NCI-H1417 (cell line): ENCODE measurements around the gene NXPH1.

ENCODE experiments used
- DNase-seq, 3 experiments: peaks; one replicate each; lab custom pipeline; 2025; lab: John Stamatoyannopoulos, UW

The NXPH1 gene

GRCh38 chr7:8507566-8507965, 74.2 kb downstream of the NXPH1 start:
- DNase-seq = peak in 2 of 3 experiments; percentile 37 to 75

DNA sequence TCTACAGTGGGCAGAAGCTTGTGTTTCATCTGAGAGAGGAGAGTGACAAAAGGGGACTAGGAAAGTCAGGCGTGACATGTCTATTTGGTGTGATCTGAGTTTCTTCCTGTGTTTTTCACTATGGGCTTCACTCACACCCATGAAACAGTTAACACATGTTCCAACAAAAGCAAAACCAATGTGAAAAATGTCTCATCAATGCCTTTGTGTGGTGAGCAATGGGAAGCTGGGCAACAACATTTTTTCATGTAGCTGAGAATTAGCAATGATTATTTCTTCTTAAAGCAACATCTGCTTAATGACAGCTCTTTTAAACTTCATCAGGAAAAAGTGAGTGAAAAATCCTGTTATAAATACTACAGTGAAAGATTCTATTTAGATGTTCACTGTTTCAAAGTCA, 76.2 kb downstream of the NXPH1 start:
- DNase-seq = no peak

GRCh38 chr7:8511855-8512254, 78.4 kb downstream of the NXPH1 start:
- DNase-seq = peak in 1 of 3 experiments; percentile 11

DNA sequence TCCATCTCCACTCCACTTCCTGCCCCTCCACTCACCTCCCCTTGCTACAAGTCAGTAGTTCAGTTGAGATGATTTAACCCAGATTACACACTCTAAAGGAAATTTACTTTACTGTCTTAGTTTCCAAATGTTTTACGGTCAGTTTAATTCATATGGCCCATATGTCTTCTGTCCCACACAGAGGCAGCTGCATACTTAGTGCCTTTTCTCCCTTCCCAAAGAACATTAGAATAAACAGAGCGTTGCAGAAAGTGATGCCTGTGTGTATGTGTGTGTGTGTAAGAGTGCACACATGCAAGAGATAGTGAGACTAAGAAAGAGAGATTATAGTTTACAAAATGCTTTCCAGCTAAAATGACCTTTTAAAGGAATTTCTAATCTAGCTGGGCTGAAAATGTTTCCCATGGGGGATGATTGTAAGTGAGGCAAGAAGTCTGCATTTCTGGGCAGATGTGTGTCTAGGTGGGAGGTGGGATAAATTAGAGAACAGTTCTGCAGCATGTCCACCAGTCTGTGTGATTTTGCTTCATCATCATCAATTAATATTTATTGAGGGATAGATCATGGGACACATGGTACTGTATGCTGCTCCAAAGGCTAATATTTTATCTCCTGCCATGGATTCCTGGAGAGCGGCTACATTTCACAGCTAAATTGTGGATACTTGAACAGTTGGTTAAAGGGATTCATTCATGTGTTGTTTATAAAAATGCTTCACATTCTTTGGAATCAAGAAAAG, 81.5 kb downstream of the NXPH1 start:
- DNase-seq = no peak

DNA sequence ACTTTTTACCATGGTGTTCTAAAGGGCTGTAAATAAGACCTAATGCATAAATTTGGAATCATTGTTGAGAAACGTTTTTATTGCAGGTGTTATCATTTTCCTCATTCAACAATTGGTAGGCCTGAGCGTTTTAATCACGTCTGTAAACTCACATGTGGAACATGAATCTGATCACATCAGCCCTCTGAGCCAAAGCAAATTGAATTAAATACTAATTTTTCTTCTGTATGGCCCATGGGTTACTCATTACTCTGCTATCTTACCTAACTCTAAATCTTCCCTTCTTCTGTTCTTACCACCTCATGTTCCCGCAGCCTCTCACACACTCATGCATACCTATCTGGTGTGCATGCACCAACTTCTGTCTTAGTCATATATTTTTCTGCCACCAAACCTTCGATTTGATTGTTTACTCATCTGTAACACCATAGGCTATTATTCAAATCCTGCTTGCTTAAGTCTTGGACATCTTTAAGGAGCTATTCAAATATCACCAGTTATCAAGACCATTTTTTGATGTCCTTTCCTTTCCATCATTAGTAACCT, 82.3 kb downstream of the NXPH1 start:
- no peak for DNase-seq

DNA sequence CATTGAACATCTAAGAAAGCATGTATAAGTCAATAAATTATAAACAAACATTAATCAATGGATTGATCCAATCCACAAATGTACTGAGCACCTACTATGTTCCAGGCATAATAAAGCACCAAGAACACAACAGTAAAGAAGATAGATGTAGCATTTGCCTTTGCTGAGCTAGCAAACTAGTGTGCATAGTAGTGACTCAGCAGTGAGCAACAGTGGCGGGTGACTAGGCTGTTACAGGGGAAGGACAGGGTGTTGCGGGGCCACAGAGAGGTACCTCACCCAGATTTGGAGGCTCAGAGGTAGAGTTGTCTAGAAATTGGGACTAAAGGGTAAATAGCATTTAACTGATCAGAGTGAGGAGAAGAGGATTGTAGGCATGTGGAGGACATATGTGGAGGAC, 83.6 kb downstream of the NXPH1 start:
- no peak for DNase-seq

- no peak for DNase-seq
These were observed 94.9 kb downstream of the NXPH1 start for GRCh38 chr7:8528311-8528710.

DNA sequence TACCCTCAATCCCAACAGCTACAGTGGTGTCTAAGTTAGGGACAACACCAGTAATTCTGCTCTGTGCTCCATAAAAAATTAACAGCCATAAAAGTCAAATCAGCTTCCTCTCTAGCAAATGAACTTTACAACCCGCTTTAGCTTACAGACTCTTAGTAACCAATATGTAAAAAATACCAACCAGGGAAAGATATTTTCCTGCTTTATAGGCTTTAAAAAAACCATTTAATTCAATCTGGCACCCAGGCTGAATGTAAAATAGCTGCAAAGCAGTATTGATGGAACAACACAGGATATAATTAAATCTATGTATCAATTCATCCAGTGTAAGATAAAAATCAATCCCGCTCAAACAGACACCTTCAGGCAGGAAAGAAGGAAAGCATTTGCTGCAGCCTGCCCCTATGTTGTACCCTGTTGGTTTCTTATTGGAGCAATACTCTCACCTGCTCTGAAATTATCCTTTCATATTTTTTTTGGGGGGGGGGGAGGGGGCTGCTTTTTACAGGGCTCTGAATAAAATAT, 98.6 kb downstream of the NXPH1 start:
- DNase-seq = no peak

DNA sequence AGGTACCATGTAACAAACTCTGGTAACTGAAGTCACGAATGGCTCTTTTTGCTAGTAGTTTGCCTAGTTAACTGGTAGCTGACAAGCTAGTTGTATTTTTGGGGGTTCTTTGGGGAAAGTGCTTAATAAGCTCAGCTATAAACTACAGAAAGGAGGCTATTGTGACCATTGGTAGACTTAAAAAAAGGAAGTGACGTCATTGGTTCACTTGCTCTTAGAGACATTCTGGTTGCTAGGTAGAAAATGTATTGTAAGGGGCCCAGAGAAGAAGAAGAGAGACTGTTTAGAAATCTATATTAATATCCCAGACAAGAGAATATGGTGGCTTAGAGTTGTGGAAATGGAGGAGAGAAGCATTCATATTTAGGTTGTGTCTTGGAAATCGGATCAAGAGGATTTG, 103.0 kb downstream of the NXPH1 start:
- DNase-seq = no peak

- DNase-seq = no peak
These were observed 115.6 kb downstream of the NXPH1 start for GRCh38 chr7:8549046-8549445.

- no peak for DNase-seq
These were observed 127.1 kb downstream of the NXPH1 start for GRCh38 chr7:8560501-8560900.

GRCh38 chr7:8561449-8561848, 128.0 kb downstream of the NXPH1 start:
- DNase-seq = no peak

- peak in 1 of 3 experiments; percentile 14 for DNase-seq
These were observed 130.9 kb downstream of the NXPH1 start for GRCh38 chr7:8564281-8564680.

DNA sequence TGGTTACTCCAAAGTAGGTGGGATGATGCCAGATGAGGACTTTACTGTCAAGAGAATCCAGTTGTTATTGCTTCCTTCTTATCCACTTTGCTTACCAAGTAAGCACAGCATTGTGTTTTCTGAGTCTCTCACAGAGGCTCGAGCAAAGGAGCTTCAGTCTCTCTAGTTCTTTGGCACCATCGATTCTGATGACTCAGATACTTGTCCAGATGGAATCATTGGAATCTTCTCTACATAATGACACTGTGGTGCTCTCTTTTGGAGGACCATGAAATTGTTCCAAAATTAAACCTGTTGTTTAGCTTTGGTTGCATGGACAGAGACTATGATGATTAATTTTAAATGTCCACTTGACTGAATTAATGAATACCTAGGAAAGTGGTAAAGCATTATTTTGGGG, 132.6 kb downstream of the NXPH1 start:
- no peak for DNase-seq

DNA sequence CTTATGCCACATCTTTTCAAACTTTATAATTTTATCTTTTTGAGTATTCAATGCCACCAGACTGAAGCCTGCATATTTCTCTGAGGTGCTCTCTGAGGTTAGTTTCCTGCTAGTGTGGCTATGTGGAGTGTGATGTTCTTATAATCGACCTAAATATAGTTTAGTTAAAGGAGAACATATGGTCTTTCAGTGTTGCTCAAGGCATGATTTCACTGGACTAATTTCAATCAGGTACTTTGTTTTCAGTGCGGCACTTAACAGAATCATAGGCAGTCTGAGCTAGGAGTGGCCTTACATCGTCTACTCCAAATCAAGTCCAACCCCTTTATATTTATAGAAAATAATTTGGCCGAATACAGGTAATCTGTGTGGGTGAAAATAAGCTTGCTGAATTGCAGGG, 134.2 kb downstream of the NXPH1 start:
- DNase-seq = no peak

DNA sequence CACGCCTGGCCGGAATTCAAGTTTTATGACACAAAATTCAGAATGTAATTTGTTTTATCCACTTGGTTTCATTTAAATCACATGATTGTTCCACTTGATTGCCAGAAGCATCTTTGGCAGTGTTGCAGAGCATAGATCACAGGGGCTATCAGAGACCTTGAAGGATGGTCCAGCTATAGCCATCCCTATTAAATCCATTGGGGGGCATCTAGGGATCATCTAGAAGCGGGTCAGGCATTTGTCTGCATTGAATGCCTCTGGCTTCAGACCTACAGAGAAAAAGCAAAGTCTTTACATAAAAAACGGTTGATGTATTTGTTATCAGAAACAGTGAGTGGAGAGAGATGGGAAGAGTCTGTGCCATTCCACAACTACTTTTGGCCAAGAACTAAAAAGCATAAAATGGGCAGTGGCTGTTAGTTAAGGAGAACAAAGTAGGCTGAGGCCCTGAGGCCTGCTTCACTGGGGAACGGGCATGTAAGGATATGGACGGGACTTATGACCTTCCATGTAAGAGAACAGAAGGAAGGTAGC, 146.3 kb downstream of the NXPH1 start:
- DNase-seq = peak in 1 of 3 experiments; percentile 10

DNA sequence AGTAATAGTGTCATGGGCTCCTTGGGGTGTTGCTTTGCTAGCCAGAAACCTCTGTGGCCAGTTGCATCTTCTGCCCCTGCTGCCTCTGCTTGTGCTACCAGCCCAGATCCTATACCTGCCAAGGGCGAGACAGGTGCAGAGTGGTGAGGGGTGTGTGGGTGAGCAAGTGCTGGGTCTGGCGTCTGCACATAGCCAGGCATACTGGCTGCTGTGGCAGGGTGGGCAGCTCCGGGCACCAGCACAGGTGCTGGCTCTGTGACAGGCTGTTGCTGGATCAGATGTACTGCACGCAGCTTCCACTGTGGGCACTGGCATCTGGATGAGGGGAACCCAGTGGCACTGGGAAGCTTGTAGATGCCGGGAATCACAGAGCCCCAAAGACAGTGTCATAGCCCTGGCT, 148.4 kb downstream of the NXPH1 start:
- DNase-seq = no peak

- DNase-seq = peak in 1 of 3 experiments; percentile 12
These were observed 149.3 kb downstream of the NXPH1 start for GRCh38 chr7:8582728-8583127.

GRCh38 chr7:8585591-8585990, 152.2 kb downstream of the NXPH1 start:
- DNase-seq = no peak

- peak in 1 of 3 experiments; percentile 63 for DNase-seq
These were observed 156.8 kb downstream of the NXPH1 start for GRCh38 chr7:8590225-8590624.

- DNase-seq = peak in 2 of 3 experiments; percentile 49 to 88
These were observed 157.4 kb downstream of the NXPH1 start for GRCh38 chr7:8590791-8591190.

DNA sequence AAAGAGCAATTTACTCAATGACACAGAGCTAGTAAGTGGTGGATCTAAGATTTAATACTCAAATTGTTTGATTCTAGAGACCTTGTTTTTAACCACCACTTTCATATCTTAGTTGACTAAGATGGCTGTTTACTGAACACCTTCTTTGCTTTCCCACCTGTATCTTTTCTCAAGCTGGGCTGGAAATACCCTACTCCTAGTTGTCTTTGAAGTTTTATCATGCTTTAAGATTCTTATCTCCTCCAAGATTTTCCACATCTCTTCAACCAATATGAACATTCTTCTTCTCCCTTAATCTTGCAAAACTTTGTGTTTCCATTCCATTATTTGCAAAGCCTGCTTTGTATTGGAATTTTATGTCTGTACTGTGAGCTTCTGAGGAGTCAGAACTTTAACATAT, 157.9 kb downstream of the NXPH1 start:
- DNase-seq = peak in 1 of 3 experiments; percentile 57

DNA sequence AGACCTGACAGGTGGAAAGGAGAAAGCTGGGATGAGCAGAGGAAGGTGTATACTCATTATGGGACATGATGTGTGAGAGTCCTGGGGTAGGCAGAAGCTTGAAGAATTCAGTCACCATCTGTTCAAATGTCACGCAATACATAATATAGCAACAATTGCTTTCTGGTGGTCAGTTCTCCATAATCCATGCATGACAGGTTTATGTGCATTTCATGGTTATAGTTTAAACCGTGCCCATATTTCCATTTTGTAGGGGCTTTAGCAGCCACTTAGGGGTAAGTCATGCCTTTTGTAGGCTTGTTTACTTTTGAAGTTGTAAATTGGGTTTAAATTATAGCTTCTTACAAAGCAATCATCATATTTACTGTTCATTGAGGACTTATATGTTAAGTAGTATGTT, 158.8 kb downstream of the NXPH1 start:
- peak in 2 of 3 experiments; percentile 67 to 96 for DNase-seq
